Measurements from ENCODE around the gene VRK1.

VRK1 gene

GRCh38 chr14:96888593-96888992 lies 91.4 kb downstream of the VRK1 start:
- DNase-seq, result no peak

GRCh38 chr14:96889091-96889490 lies 91.9 kb downstream of the VRK1 start:
- no peak for DNase-seq

GRCh38 chr14:96893966-96894622 lies 96.9 kb downstream of the VRK1 start:
- no peak for DNase-seq

- DNase-seq, result no peak
Observed at GRCh38 chr14:96894966-96895365, 97.8 kb downstream of the VRK1 start.

- no peak for DNase-seq
Observed at GRCh38 chr14:96895658-96896271, 98.6 kb downstream of the VRK1 start.

GRCh38 chr14:96897184-96897583 lies 100.0 kb downstream of the VRK1 start:
- no peak for DNase-seq

- no peak for DNase-seq
Observed at GRCh38 chr14:96901227-96901626, 104.0 kb downstream of the VRK1 start.

- no peak for DNase-seq
Observed at GRCh38 chr14:96902004-96902403, 104.8 kb downstream of the VRK1 start.

GRCh38 chr14:96903444-96904023 lies 106.4 kb downstream of the VRK1 start:
- no peak for DNase-seq

- no peak for DNase-seq
Observed at GRCh38 chr14:96904201-96904600, 107.0 kb downstream of the VRK1 start.

- no peak for DNase-seq
Observed at GRCh38 chr14:96905065-96905464, 107.9 kb downstream of the VRK1 start.

- DNase-seq, result no peak
Observed at GRCh38 chr14:96905825-96906224, 108.6 kb downstream of the VRK1 start.

- no peak for DNase-seq
Observed at GRCh38 chr14:96906434-96906833, 109.3 kb downstream of the VRK1 start.

- no peak for DNase-seq
Observed at GRCh38 chr14:96909841-96910364, 112.7 kb downstream of the VRK1 start.

- DNase-seq, result no peak
Observed at GRCh38 chr14:96911499-96912149, 114.4 kb downstream of the VRK1 start.

GRCh38 chr14:96914571-96915128 lies 117.5 kb downstream of the VRK1 start:
- no peak for DNase-seq

GRCh38 chr14:96915478-96915877 lies 118.3 kb downstream of the VRK1 start:
- no peak for DNase-seq

- DNase-seq, result no peak
Observed at GRCh38 chr14:96916751-96917150, 119.6 kb downstream of the VRK1 start.

GRCh38 chr14:96917442-96917963 lies 120.3 kb downstream of the VRK1 start:
- DNase-seq, result no peak

- no peak for DNase-seq
Observed at GRCh38 chr14:96920023-96920422, 122.8 kb downstream of the VRK1 start.

- no peak for DNase-seq
Observed at GRCh38 chr14:96920820-96921219, 123.6 kb downstream of the VRK1 start.

- DNase-seq, result no peak
Observed at GRCh38 chr14:96922986-96923385, 125.8 kb downstream of the VRK1 start.

- no peak for DNase-seq
Observed at GRCh38 chr14:96925422-96925821, 128.2 kb downstream of the VRK1 start.
